Upper lobe of right lung (tissue), 1 donor: ENCODE data around the gene LAMA2. TPM values are rescaled to one million over a fixed set of nuclear protein-coding genes. Genes with fewer than 3 reads are reported as not detected.
A peak's percentile ranks its signal among the peaks of the same experiment; 100 is the strongest.

ENCODE experiments used
- ATAC-seq: fragments of 200-7000 bp; cut with Tn5 transposase; one replicate; pipeline ENCODE4 v1.9.1; 2020; ENCODE audit warnings: mild to moderate bottlenecking, moderate library complexity
- DNase-seq: peaks from one replicate; pipeline ENCODE4 v3.0.0-alpha.2; 2020
- H3K27ac ChIP-seq: fragments of 200-600 bp; one replicate; pipeline ENCODE4 v1.8.0; 2022
- H3K27me3 ChIP-seq: fragments of 200-600 bp; one replicate; pipeline ENCODE4 v1.8.0; 2022; ENCODE audit warnings: mild to moderate bottlenecking
- H3K36me3 ChIP-seq: fragments of 200-600 bp; one replicate; pipeline ENCODE4 v1.8.0; 2022
- H3K4me1 ChIP-seq: fragments of 200-600 bp; one replicate; pipeline ENCODE4 v1.8.0; 2022
- H3K4me3 ChIP-seq: fragments of 200-600 bp; one replicate; pipeline ENCODE4 v1.8.0; 2022; ENCODE audit warnings: mild to moderate bottlenecking
- H3K9me3 ChIP-seq: fragments of 200-600 bp; one replicate; pipeline ENCODE4 v1.8.0; 2022
- CTCF ChIP-seq: fragments of 200-600 bp; IDR thresholded peaks from one replicate; pipeline ENCODE4 v1.8.0; 2022; ENCODE audit warnings: antibody characterized with exemption
- intact Hi-C: fragments of 100-400 bp; cut with DNase I; formaldehyde crosslinking; loops from one replicate; pipeline ENCODE4 v1.11.0; 2022
- total RNA-seq: library from RNA; stranded (reverse); fragmentation: NEBNext Ultra II Directional; extraction: Animal tissue kit (Norgen Biotek cat#: 25700); gene quantifications from one replicate; pipeline ENCODE4 v1.2.1, GENCODE V29; 2021
- donor health status: DM: no; HTN: yes; CAD: no; lungs with severe emphysema.

The LAMA2 gene
- total RNA-seq, 1 donor from 2014 or later, result 42.1 TPM

GRCh38 chr6:129498541-129498940 is 615.6 kb downstream of the LAMA2 start:
- intact Hi-C loops, result no loop called here
- H3K36me3 ChIP-seq, result peaks cover 14% of the 10 kb centered on the region
- ATAC-seq (no peak), DNase-seq (no peak)
- H3K4me3 ChIP-seq, result no peak overlapping the region
- peaks cover 22% of the 10 kb centered on the region for H3K4me1 ChIP-seq
- TF ChIP-seq CTCF, result no peak
- no peak overlapping the region for H3K27ac ChIP-seq
- H3K27me3 ChIP-seq, result no peaks in the 10 kb centered on the region
- H3K9me3 ChIP-seq, result no peaks in the 10 kb centered on the region

DNA sequence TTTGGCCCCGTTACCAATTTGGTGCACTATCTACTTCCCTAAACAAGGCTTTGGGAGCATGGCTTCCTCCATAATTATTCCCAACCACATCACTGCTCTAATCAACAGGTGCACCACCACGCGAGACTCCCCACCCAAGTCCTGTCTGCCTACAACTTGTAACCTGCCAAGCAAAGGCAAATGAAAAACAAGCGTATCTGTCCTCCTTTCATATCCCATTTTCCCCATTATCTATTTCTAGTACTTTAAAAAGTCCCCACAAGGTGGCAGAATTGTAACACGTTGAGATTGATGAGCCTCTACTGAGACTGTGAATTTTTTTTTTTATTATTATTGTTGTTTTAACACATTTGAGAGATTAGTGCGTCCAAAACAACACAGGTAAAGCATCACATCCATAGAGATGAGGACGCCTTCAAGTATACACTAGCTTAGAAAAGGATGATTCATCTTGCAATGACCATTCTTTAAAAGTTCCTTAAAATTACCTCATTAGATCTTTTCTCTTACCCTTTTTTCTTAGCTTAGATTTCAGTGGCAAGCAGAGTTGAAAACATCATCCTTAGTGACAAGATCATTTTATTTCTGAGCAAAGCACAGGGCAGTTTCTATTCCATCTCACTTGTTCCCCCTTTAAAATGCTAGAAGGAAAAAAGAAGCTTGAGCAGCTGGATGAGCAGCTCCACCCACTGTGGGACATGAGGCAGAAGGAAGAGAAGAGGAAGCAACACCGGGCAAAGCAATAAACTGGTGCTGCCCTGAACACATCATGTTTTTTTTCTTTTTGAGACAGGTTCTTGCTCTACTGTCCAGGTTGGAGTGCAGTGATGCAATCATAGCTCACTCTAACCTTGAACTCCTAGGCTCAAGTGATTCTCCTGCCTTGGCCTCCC is 616.3 kb downstream of the LAMA2 start:
- intact Hi-C loops, result no loop called here
- no peak overlapping the region for H3K4me3 ChIP-seq
- H3K9me3 ChIP-seq, result no peaks in the 10 kb centered on the region
- ATAC-seq (peak; percentile 71), DNase-seq (no peak)
- peaks cover 22% of the 10 kb centered on the region for H3K4me1 ChIP-seq
- no peak overlapping the region for H3K27ac ChIP-seq
- peaks cover 8% of the 10 kb centered on the region for H3K36me3 ChIP-seq
- peak; percentile 67 for TF ChIP-seq CTCF
- H3K27me3 ChIP-seq, result no peaks in the 10 kb centered on the region

- DNase-seq (no peak), ATAC-seq (no peak)
- no peaks in the 10 kb centered on the region for H3K27me3 ChIP-seq
- H3K9me3 ChIP-seq, result no peaks in the 10 kb centered on the region
- TF ChIP-seq CTCF, result no peak
- intact Hi-C loops, result no loop called here
- no peak overlapping the region for H3K27ac ChIP-seq
- H3K4me3 ChIP-seq, result no peak overlapping the region
- H3K36me3 ChIP-seq, result peaks cover 5% of the 10 kb centered on the region
- peaks cover 22% of the 10 kb centered on the region for H3K4me1 ChIP-seq
These were observed 616.9 kb downstream of the LAMA2 start for GRCh38 chr6:129499843-129500219.

DNA sequence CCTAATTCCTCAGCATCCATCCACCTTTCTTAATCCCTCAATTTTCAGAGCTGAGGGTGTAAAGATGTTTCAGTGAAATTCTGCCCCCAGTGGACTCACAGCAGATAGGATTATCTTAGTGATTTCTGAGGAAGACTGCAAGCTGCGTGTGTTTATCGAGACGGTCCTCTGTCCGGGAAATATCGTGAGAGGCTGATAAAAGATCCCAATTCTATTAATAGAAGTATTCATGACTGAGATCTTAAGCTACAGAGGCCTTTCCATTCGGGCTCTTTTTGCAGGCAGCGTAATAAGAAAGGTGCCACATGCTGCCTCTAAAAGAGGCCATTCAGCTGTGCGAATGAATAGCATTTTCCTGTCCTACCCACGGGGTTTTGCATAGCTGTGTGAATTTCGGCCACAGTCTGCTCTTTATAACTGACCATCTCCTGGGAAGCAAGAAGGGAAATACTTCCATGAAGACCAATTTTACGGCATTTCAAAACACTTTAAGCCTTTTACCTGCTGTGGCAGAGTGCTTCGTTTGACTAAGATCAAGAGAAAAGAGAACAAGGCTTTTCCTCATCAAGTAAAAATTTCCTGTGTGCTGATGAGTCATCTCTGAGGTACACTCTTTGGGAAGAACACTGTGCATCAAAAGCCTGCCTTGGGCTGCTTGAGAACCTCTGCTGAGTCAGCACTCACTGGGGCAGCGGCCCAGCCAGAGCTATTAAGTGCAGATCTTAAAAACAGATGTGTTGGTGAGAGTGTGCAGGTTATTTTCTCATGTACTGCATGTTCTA is 618.2 kb downstream of the LAMA2 start:
- intact Hi-C loops, result no loop called here
- no peak overlapping the region for H3K4me3 ChIP-seq
- H3K9me3 ChIP-seq, result no peaks in the 10 kb centered on the region
- DNase-seq (peak; percentile 74), ATAC-seq (peak; percentile 89)
- no peak overlapping the region for H3K27ac ChIP-seq
- peaks cover 22% of the 10 kb centered on the region for H3K4me1 ChIP-seq
- no peaks in the 10 kb centered on the region for H3K27me3 ChIP-seq
- peaks cover 5% of the 10 kb centered on the region for H3K36me3 ChIP-seq
- TF ChIP-seq CTCF, result peak; percentile 17

DNA sequence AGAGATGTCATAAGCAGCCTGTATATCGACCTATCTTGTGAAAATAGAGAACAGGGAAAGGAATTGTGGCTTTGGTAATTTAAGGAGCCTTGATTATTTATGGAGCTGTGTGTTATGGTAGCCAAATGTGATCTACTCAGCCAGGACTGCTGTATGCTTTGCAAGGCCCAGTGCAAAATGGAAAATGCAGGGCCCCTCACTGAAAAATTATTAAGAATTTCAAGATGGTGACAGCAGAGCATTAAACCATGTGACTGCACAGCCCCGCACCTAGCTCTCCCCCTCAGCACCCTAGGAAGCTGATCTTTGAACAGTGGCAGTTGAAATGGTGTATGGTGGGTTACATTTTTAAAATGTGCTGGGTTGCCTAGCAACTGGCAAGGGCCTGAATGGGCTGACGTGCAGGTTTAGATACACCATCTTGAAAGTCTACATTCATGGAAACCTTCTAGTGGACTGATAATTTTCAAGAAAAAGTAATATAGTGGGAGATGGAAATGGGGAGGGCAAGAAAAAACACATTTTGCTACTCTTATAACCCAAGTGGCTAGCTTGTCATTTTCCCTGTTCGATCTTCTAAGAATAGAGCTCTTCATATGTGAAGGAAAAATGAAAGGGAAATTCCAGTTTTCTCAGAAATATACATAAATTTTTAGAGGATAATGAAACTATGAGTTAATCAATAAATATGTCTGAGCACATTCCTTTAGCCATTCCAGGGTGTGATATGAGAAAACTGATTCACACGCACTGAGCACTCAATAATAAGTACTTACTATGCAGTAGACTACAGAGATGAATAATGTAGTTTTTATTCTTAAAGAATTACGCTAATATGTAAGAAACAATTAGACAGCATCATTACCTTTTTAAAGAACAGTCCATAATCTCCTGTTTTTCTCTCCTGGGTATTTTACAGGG is 619.1 kb downstream of the LAMA2 start:
- H3K36me3 ChIP-seq, result peaks cover 5% of the 10 kb centered on the region
- DNase-seq (no peak), ATAC-seq (no peak)
- no peak overlapping the region for H3K4me3 ChIP-seq
- H3K9me3 ChIP-seq, result no peaks in the 10 kb centered on the region
- intact Hi-C loops, result no loop called here
- H3K4me1 ChIP-seq, result peaks cover 22% of the 10 kb centered on the region
- no peak overlapping the region for H3K27ac ChIP-seq
- no peak for TF ChIP-seq CTCF
- H3K27me3 ChIP-seq, result no peaks in the 10 kb centered on the region
